Stimulated activated memory B cell treated with anti-CD40 and anti-IgM and Interleukin-4, amounts not matched to agents 10 μg/mL and 1 μg/mL and 100 μg/mL, for 72 hours (primary cell): ENCODE measurements around the gene MUC6.
"Not testable (repeated sequence)": the region's sequence is repeated elsewhere in the genome, so short reads cannot be mapped to it uniquely, and the experiment has no call there.

Experiments used
- ATAC-seq: fragments of 150-1000 bp; cut with Tn5 transposase; 2 replicates; pipeline ENCODE4 v1.10.0; 2021
- H3K27ac Mint-ChIP-seq: one replicate; pipeline ENCODE4 v1.8.0; 2022; ENCODE audit warnings: mild to moderate bottlenecking, mixed read lengths
- H3K27me3 Mint-ChIP-seq: one replicate; pipeline ENCODE4 v1.8.0; 2022; ENCODE audit warnings: mixed read lengths
- H3K36me3 Mint-ChIP-seq: one replicate; pipeline ENCODE4 v1.8.0; 2022; ENCODE audit warnings: mixed read lengths
- H3K4me1 Mint-ChIP-seq: one replicate; pipeline ENCODE4 v1.8.0; 2022; ENCODE audit warnings: mixed read lengths
- H3K4me3 Mint-ChIP-seq: one replicate; pipeline ENCODE4 v1.8.0; 2022; ENCODE audit warnings: mild to moderate bottlenecking, moderate library complexity, mixed read lengths
- H3K9me3 Mint-ChIP-seq: one replicate; pipeline ENCODE4 v1.8.0; 2022; ENCODE audit warnings: mixed read lengths

Gene MUC6

GRCh38 chr11:1026641-1027482 lies 9.7 kb downstream of the MUC6 start:
- Mint-ChIP-seq H3K27ac (no peak overlapping the region), H3K4me1 (no peaks in the 10 kb centered on the region), H3K4me3 (no peak overlapping the region), H3K9me3 (peaks cover 7% of the 10 kb centered on the region), H3K36me3 (peaks cover 8% of the 10 kb centered on the region), H3K27me3 (no peaks in the 10 kb centered on the region)
- no peak for ATAC-seq

DNA sequence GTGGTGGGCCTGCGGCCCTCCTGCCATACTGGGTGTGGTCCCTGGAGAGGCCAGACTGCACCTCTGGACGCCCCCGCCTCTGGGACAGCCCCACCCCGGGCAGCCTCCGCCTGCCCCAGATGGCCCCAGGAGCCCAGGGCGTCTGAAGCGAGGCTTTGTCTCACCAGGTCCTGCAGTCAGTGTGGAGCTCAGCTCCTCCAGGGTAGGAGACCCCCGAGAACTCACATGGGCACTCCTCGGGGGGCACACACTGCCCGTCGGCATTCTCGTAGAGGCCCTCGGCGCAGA lies 10.4 kb downstream of the MUC6 start:
- H3K4me1 Mint-ChIP-seq = no peaks in the 10 kb centered on the region
- ATAC-seq = no peak
- no peak overlapping the region for H3K27ac Mint-ChIP-seq
- peaks cover 8% of the 10 kb centered on the region for H3K36me3 Mint-ChIP-seq
- H3K9me3 Mint-ChIP-seq = peaks cover 7% of the 10 kb centered on the region
- H3K27me3 Mint-ChIP-seq = no peaks in the 10 kb centered on the region
- H3K4me3 Mint-ChIP-seq = no peak overlapping the region

DNA sequence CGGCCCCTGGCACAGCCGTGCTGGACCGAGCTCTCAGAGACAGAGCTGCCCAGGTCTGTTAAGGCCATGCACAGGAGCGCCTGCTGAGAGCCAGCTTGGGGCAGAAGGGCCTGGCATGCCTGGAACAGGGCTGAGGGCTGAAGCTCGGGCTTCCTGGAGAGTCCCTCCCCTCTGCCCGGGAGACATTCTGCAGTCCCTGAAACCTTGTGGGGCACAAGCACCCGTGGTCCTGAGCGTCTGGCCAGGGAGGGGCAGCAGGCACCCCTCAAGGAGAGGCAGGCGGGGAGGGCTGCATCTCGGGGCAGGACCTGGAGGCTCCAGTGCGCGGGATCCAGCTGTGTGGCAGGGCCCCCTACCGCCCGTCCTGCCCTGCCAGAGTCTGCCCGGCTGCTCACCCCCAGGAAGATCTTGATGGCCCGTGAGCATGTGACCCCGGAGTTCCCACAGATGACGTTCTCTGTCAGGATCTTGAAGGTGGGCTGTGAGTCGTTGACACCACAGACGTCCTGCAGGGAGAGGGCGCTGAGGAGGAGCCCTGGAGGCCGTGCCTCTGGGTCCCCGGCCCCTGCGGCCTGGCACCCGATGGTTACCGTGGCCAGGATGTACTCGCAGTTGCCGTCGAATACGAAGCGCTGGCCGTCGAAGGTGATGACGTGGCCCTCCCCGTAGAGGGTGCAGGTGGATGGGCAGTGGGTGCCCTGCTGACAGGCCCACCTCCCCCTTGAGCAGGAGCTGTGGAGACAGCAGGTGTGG lies 10.9 kb downstream of the MUC6 start:
- Mint-ChIP-seq H3K27me3 (no peaks in the 10 kb centered on the region), H3K4me3 (no peak overlapping the region), H3K4me1 (no peaks in the 10 kb centered on the region), H3K36me3 (peaks cover 8% of the 10 kb centered on the region), H3K9me3 (peaks cover 7% of the 10 kb centered on the region), H3K27ac (no peak overlapping the region)
- ATAC-seq = no peak

DNA sequence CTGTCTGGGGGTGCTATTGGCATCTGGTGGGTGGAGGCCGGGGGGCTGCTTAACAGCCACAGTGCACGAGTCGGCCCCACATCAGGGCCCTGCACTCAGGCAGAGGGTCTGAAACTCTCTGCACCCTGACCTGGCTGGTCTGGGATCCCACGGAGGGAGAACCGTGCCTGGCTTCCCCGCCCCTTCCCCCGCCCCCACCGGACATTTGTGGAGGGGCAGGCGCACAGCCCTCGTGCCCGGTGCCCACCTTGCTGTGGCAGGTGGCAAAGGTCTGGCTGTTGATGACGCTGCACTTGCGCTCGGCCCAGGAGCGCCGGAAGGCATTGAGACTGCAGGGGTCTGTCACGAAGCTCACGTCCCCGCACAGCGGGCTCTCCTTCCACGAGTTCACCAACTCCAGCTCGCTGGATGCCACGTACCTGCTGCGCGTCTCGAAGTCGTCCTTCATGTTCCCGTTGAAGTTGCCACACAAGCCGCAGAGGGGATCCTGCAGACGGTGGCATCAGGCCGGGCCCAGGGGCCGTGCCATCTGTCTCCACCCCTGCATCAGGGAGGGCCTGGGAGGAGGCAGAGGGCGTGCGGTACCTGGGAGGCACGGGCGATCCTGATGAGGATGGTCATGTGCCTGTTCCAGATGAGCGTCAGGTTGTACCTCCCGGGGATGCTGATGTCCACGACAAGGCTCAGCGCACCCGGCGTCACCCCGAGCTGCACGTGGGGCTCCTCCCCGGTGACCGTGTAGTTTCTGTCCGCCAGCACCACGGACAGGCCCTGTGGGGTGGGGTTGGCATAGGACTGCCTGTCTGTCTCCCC lies 11.7 kb downstream of the MUC6 start:
- Mint-ChIP-seq H3K27ac (no peak overlapping the region), H3K27me3 (no peaks in the 10 kb centered on the region), H3K36me3 (peaks cover 8% of the 10 kb centered on the region), H3K4me1 (no peaks in the 10 kb centered on the region), H3K4me3 (no peak overlapping the region), H3K9me3 (peaks cover 7% of the 10 kb centered on the region)
- ATAC-seq = no peak

GRCh38 chr11:1023811-1024596 lies 12.5 kb downstream of the MUC6 start:
- ATAC-seq = no peak
- no peak overlapping the region for H3K4me3 Mint-ChIP-seq
- H3K4me1 Mint-ChIP-seq = no peaks in the 10 kb centered on the region
- H3K27me3 Mint-ChIP-seq = no peaks in the 10 kb centered on the region
- H3K9me3 Mint-ChIP-seq = peaks cover 7% of the 10 kb centered on the region
- H3K36me3 Mint-ChIP-seq = peaks cover 8% of the 10 kb centered on the region
- H3K27ac Mint-ChIP-seq = no peak overlapping the region

DNA sequence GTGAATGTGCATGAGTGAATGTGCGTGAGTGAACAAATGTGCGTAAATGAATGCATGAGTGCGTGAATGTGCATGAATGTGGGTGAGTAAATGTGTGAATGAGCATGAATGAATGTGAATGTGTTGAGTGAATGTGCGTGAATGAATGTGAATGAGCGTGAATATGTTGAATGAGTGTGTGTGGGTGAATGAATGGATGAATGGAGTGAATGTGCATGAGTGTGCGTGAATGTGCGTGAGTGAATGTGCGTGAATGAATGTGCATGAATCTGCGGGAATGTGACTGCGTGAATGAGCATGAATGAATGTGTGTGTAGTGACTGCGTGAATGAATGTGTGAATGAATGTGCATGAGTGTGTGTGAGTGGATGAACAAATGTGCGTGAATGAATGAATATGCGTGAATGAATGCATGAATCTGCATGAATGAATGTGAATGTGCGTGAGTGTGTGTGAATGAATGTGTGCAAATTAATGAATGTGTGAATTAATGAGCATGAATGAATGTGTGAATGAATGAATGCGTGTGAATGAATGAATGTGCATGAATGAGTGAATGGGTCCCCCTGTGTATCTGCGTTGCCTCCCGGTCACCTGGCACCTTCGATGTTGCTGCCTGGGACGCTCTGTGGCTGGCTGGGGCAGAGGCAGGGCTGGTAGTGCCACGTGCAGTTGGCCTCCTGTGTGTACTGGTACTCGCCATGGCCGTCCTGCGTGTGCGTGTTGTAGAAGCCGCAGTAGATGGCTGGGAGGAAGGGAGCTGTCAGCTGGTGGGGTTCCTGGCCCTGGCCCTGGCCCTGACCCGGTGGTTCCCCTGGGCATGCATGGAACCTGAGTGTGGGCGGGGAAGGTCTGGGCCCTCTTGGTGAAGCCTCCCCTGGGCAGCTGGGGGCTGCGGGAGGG lies 13.4 kb downstream of the MUC6 start:
- Mint-ChIP-seq H3K27me3 (no peaks in the 10 kb centered on the region), H3K4me1 (peaks cover 1% of the 10 kb centered on the region), H3K27ac (no peak overlapping the region), H3K36me3 (peaks cover 9% of the 10 kb centered on the region), H3K9me3 (peaks cover 8% of the 10 kb centered on the region), H3K4me3 (no peak overlapping the region)
- ATAC-seq = no peak

DNA sequence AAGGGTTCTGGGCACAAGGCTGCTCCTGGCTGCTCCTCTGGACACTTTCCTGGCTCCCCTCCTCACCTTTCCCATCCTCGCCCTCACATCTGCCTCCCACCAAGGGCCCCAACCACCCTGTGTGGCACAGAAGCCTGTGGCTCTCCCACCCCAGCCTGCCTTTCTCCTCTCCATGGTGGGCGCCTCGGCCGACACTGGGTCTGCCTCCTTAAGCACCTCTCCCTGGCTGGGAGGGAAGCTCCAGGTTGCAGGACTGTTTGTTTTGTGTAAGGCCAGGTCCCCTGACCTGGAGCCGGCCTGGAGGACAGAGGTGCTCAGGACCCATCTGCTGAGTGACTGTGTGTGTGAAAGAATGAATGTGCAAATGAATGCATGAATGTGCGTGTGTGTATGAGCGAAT lies 14.1 kb downstream of the MUC6 start:
- Mint-ChIP-seq H3K4me3 (no peak overlapping the region), H3K36me3 (peaks cover 16% of the 10 kb centered on the region), H3K27ac (no peak overlapping the region), H3K4me1 (peaks cover 9% of the 10 kb centered on the region), H3K9me3 (peaks cover 14% of the 10 kb centered on the region), H3K27me3 (no peaks in the 10 kb centered on the region)
- ATAC-seq = no peak

- Mint-ChIP-seq H3K27me3 (no peaks in the 10 kb centered on the region), H3K27ac (no peak overlapping the region), H3K9me3 (peaks cover 24% of the 10 kb centered on the region), H3K36me3 (peaks cover 27% of the 10 kb centered on the region), H3K4me1 (peaks cover 19% of the 10 kb centered on the region), H3K4me3 (no peak overlapping the region)
- ATAC-seq = no peak
Observed at GRCh38 chr11:1020211-1020905, 16.2 kb downstream of the MUC6 start.

DNA sequence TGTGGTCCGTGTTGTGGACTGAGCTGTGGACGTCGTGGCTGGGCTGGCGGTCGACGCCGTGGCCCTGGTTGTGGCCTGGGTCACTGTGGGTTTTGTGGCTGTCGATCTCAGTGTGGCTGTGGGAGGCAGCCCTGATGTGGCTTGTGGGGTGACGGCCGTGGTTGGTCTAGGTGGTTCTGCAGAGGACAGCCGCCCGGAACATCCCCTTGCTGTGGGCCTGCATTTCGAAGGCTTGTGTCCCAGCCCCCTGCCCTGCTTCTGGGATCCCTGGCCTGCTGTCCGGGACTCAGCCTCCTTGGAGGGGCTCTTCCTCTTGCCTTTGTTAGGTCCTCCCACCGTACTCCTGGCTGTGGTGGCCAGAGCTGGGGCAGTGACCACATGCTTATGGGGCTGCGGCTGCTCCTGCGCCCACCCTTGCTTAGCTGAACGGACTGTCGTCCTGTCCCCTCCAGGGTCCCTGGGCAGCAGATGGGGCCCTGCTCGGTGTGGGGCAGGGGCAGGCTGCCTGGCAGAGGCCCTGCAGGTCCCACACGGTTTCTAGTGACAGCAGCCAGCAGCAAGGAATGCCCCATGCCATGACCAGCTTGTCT lies 17.1 kb downstream of the MUC6 start:
- no peak for ATAC-seq
- Mint-ChIP-seq H3K36me3 (peaks cover 27% of the 10 kb centered on the region), H3K4me3 (no peak overlapping the region), H3K27ac (no peak overlapping the region), H3K9me3 (peaks cover 24% of the 10 kb centered on the region), H3K4me1 (peaks cover 19% of the 10 kb centered on the region), H3K27me3 (no peaks in the 10 kb centered on the region)

GRCh38 chr11:1018091-1018490 lies 18.4 kb downstream of the MUC6 start:
- ATAC-seq = no peak
- no peak overlapping the region for H3K27ac Mint-ChIP-seq

DNA sequence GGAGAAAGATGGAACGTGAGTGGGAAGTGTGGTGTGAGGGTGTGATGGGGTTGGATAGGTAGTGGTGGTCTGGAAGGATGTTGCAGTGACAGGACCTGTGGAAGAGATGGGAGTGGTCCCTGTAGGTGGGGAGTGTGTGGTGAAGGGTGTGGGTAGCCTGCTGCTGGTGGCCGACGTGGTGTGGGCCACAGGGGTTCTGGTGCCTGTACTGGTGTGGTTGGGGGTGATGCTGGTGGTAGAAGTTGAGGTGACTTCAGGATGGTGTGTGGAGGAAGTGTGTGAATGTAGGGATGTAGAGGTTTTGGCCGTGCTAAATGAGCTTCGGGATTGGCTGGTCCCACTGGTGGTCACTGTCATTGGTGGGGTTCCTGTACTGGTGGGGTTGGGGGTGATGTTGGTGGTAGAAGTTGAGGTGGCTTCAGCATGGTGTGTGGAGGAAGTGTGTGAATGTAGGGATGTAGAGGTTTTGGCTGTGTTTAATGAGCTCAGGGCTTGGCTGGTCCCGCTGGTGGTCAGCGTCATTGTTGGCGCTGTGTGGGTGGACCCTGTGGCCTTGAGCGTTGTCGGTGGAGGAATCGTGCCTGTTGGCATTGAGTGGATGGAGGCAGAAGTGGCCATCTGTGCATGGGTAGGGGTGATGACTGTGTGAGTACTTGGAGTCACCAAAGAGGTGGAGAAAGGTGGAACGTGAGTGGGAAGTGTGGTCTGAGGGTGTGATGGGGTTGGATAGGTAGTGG lies 19.1 kb downstream of the MUC6 start:
- Mint-ChIP-seq H3K36me3 (peaks cover 20% of the 10 kb centered on the region), H3K4me3 (no peak overlapping the region)

More at GRCh38 chr11:1018091-1018490, 18.4 kb downstream of the MUC6 start:
- Mint-ChIP-seq H3K27me3 (no peaks in the 10 kb centered on the region), H3K9me3 (peaks cover 23% of the 10 kb centered on the region), H3K4me3 (no peak overlapping the region), H3K36me3 (peaks cover 26% of the 10 kb centered on the region), H3K4me1 (peaks cover 19% of the 10 kb centered on the region)

DNA sequence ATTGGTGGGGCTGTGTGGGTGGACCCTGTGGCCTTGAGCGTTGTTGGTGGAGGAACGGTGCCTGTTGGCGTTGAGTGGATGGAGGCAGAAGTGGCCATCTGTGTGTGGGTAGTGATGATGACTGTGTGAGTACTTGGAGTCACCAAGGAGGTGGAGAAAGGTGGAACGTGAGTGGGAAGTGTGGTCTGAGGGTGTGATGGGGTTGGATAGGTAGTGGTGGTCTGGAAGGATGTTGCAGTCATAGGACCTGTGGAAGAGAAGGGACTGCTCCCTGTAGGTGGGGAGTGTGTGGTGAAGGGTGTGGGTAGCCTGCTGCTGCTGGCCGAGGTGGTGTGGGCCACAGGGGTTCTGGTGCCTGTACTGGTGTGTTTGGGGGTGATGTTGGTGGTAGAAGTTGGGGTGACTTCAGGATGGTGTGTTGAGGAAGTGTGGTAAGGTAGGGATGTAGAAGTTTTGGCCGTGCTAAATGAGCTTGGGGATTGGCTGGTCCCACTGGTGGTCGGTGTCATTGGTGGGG lies 19.9 kb downstream of the MUC6 start:
- peak; percentile 29 for ATAC-seq
- H3K4me3 Mint-ChIP-seq, H3K27me3 Mint-ChIP-seq, H3K27ac Mint-ChIP-seq: not testable (repeated sequence)
- peaks cover 18% of the 10 kb centered on the region for H3K9me3 Mint-ChIP-seq
- peaks cover 20% of the 10 kb centered on the region for H3K36me3 Mint-ChIP-seq
- peaks cover 19% of the 10 kb centered on the region for H3K4me1 Mint-ChIP-seq

More for the DNA sequence above, 19.1 kb downstream of the MUC6 start:
- peaks cover 18% of the 10 kb centered on the region for H3K9me3 Mint-ChIP-seq
- no peaks in the 10 kb centered on the region for H3K27me3 Mint-ChIP-seq
- peak; percentile 25 for ATAC-seq
- H3K4me1 Mint-ChIP-seq = peaks cover 19% of the 10 kb centered on the region
- H3K27ac Mint-ChIP-seq = no peak overlapping the region
